CD4-positive, alpha-beta T cell treated with Interleukin-17A for 4 hours (primary cell): ENCODE data around the gene CH25H.
"Not testable (repeated sequence)": the region's sequence is repeated elsewhere in the genome, so short reads cannot be mapped to it uniquely, and the experiment has no call there.

Source experiments
- DNase-seq: peaks from one replicate; pipeline ENCODE4 v3.0.0-alpha.2; 2020; ENCODE audit warnings: mixed read lengths

CH25H gene

GRCh38 chr10:89191301-89191700 lies 15.8 kb downstream of the CH25H start:
- not testable (repeated sequence) for DNase-seq

- no peak for DNase-seq
Measured at GRCh38 chr10:89189211-89189734, 17.8 kb downstream of the CH25H start.

DNA sequence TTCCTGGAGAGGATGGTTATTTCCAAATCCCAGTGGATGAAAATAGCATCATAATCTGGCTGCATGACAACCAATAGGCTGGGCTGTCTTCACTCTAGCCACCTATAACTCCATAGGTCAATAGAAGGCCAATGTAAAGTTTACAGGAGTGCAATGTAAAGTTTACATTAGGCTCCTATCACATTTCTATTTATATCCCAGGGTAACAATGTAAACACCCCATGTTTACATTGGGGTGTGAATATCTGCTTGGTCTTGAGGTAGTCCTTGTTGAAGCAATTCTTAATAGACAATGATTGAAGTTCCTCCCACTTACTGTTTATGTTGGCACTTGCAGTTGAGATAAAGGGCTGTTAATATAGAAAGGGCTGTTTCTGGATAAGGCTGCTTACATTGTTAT lies 21.5 kb downstream of the CH25H start:
- no peak for DNase-seq

DNA sequence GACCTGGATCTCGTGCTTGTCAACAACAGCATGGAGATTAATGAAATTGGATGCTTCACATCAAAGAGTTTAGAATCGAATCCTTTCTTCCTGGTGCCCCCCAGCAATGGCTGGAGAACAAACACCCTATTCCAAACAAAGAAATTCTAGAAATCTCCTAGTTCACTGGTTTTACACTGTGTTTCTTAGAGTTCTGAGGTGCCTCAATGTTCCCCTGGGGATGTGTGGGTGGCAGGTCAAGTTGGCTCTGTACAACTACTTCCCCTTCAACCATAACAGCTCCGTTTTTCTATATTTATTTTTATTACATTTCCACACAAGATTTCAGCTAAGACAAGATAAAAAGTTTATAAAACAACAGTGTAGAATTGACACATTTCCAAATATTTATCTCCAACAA lies 22.5 kb downstream of the CH25H start:
- DNase-seq, result no peak

DNA sequence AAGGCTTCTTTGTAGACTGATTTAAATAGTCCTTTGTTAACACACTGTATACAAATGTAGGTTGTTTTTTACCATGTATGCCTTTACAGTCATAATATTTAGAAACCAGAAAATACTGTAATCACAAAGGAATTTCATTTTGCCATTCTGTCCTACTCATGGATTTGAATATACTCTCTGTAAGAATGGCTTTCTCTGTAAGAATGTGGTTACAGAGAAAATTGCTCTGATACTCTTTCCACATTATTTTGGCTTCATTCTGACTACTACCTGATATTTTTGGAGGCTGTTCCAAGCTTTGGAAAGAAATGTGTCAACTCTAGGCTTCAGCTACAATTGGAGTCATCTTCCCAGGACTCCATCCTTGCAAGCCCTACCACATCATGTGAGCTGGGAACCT lies 23.5 kb downstream of the CH25H start:
- DNase-seq, result no peak

DNA sequence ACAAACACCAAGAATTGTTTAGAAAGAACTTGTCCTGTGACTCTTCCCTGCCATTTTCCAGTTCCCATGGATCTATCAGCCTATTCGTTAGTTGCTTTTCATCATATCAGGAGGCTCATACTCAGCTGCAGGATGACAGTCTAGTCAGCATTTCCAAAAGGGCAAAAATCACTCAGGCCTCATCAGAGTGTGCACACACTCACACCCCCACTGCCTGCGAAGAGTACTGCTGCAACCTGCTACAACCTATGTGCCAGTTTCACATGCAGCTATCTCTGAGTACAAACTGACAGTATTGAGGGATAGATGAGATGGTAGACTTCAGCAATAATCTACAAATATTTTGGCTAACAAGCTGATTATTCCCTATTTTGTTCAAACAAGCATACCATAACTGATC lies 24.2 kb downstream of the CH25H start:
- DNase-seq, result no peak

- no peak for DNase-seq
Measured at GRCh38 chr10:89175816-89176215, 31.3 kb downstream of the CH25H start.

- DNase-seq, result no peak
Measured at GRCh38 chr10:89173075-89173474, 34.0 kb downstream of the CH25H start.

DNA sequence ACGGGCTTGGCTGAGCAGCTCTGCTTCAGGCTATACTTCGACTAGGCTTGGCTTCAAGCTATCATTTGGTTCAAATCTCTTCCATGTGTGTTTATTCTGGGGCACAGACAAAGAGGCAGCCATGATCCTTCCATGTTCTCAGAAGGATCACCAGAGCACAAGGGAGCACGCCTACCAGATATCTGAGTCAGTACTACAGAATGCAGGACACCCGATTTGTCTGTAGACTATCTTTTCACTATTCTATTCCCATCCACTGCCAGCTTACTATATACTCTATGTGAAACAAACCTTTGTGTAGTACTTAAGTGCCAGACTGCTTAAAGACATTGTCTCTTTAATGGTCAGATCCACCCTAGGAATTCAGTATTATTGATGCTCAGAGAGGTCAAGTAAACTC lies 35.1 kb downstream of the CH25H start:
- DNase-seq, result no peak

- DNase-seq, result no peak
Measured at GRCh38 chr10:89171263-89171872, 35.7 kb downstream of the CH25H start.

DNA sequence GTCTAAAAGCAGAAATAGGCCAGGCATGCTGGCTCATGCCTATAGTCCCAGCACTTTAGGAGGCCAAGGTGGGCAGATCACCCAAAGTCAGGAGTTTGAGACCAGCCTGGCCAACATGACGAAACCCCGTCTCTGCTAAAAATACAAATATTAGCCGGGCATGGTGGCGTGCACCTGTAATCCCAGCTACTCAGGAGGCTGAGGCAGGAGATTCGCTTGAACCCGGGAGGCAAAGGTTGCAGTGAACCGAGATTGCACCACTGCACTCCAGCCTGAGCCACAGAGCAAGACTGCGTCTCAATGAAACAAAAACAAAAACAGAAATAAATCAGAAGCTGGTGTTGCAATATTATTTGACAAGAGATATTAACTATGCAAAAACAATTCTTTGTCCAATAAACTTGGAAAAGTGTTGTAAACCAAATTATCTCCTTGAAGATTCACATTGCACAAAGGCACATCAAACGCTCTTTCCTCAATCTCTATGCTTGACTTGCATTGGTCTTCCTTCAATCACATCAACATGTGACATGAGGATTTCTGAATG lies 38.7 kb downstream of the CH25H start:
- DNase-seq, result not testable (repeated sequence)

DNA sequence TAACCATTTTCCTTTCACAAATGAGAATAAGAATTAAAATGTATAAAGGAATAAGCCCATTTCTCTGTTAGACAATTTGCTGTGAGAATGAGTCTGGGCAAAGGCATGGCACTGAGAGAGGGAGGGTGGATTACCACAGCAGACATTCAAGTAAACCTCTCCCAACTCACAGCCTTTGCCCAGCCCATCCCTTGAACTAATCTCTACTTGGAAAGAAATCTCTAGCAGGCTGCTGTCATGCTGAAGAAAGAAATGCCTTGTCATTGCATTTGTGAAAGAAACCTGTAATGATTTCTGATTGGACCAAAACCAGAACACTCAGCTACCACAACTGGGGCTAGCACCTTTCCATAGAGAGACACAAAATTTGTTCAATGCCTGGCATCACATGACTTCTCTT lies 39.2 kb downstream of the CH25H start:
- no peak for DNase-seq

DNA sequence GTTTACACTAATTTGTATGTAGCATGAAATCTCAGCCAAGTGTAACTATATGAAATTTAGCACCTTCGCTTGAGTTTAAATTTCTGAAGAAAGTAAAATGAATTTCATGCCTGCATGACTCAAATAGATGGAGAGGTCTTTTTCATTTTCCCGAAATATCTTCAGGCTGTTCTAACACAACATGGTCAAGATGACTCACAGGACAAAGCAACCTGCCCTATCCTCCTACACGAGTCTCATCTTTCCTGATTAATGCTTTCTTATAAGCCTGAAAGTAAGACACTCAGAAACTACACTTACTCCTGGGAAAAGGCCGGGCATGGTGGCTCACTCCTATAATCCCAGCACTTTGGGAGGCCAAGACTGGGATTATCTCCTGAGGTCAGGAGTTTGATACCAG lies 41.2 kb downstream of the CH25H start:
- no peak for DNase-seq

DNA sequence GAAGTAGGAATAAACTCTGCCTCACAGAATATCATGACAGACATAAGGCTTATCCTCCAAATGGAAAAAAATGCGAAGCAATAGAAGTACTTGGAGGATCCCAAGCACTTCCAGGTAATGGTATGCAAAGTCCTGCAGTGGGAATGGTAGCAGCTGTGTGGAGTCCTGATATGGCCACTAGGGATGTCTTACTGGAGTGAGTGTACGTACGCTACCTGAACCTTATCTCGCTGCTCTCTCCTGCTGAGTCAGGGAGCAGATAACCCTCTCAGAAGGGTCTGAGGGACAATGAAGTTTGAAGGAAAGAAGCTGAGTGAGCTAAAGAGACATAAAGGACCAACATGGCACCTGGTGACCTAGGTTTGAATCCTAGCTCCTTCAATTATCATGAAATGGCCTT lies 42.2 kb downstream of the CH25H start:
- no peak for DNase-seq

- DNase-seq, result no peak
Measured at GRCh38 chr10:89164080-89164479, 43.0 kb downstream of the CH25H start.

GRCh38 chr10:89163265-89163995 lies 43.7 kb downstream of the CH25H start:
- peak; percentile 31 for DNase-seq

DNA sequence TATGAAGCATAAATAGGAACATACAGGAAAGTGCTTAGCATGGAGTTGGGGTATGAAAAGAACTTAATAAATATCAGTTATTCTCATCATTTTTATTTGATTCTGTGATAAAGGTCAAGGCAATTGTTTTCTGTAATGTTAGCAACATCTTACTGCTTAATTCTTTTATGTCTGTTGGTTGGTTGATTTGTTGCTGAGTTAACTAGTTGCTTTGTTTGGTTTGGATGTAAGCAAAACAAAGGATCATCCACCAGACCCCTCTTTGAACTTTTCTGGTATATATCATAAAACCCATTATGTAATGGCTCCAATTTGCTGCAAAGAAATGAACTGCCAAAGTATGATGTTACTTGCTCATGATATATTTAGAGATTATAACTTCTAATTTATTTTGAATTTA lies 44.5 kb downstream of the CH25H start:
- no peak for DNase-seq

- no peak for DNase-seq
Measured at GRCh38 chr10:89160339-89160738, 46.8 kb downstream of the CH25H start.

GRCh38 chr10:89159761-89160160 lies 47.4 kb downstream of the CH25H start:
- DNase-seq, result no peak

DNA sequence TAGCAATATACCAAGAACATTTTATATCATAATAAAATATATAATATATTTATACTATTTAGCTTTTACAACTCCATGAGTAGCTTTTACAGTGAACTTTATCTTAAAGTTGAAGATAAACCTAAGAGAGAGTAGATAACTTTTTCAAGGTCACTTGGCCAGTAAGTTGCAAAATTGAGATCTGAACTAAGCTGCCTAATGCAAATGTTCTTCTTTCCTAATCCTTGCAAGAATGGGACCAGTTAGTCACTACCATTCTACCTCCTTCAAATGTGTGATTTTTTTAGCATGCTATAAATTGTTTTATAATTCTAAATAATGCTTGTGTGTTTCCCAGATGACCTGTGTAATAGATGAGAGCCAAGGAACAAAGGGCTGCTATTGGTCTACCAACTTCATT lies 47.8 kb downstream of the CH25H start:
- no peak for DNase-seq

GRCh38 chr10:89158446-89158845 lies 48.7 kb downstream of the CH25H start:
- DNase-seq, result no peak

DNA sequence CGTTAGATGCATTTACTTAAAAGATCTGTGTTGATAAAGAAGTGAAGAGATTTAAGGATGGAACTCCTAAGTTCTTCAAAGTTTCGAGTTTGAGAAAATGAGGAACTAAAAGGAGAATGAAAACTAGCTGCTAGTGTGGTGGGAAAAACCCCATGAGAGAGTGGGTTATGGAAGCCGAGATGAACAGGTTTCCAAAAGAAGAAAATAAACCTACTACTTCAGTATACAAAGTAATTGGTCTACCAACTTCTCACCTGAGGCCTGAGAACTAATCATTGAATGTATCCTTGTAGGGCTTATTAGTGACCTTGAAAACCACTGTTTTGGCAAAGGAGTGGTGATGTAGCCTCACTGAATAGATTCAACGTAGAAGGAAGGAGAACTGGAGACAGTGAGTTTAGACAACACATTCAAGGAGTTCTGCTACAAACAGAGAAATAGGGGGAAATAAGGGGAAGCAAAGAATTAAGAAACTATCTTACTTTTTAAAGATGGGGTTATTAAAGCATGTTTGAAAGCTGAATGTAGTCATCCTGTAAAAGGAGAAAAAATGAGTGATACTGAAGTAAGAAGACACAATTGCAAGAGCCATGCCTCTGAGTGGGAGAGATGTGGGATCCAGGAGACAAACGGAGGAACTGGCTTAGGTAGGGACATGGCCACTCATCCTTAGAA lies 50.8 kb downstream of the CH25H start:
- DNase-seq, result no peak
